Measurements from ENCODE around the gene UBE3C.

DNA sequence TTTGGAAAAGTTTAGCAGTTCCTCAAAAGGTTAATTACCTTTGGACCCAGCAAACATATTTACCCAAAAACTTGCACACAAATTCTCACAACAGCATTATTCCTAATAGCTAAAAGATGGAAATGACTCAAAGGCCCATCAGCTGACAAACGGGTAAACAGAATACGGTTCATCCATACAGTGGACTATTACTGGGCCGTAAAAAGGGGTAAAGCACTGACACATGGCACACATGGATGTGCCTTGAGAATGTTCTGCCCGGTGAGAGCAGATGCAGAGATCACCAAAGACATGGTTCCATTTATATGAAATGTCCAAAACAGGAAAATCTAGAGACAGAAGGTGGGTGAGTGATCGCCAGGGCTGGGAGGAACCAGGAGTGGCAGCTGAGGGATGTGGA, 102.9 kb downstream of the UBE3C start:
- TF ChIP-seq, protein P1, sequence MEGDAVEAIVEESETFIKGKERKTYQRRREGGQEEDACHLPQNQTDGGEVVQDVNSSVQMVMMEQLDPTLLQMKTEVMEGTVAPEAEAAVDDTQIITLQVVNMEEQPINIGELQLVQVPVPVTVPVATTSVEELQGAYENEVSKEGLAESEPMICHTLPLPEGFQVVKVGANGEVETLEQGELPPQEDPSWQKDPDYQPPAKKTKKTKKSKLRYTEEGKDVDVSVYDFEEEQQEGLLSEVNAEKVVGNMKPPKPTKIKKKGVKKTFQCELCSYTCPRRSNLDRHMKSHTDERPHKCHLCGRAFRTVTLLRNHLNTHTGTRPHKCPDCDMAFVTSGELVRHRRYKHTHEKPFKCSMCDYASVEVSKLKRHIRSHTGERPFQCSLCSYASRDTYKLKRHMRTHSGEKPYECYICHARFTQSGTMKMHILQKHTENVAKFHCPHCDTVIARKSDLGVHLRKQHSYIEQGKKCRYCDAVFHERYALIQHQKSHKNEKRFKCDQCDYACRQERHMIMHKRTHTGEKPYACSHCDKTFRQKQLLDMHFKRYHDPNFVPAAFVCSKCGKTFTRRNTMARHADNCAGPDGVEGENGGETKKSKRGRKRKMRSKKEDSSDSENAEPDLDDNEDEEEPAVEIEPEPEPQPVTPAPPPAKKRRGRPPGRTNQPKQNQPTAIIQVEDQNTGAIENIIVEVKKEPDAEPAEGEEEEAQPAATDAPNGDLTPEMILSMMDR (IDR thresholded peaks at IDR 0.05; ENCODE audit: extremely low read depth in 1 of 2, insufficient read depth in 1 of 2, low read depth in 1 of 2, low read length in 2 of 2): no peak
- TF ChIP-seq, protein P2, sequence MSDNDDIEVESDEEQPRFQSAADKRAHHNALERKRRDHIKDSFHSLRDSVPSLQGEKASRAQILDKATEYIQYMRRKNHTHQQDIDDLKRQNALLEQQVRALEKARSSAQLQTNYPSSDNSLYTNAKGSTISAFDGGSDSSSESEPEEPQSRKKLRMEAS (IDR thresholded peaks at IDR 0.05; ENCODE audit: insufficient read depth, insufficient read length): no peak
- TF ChIP-seq POLR2A (IDR thresholded peaks at IDR 0.05; ENCODE audit: low read depth, low read length) (no peak), EZH2 (IDR thresholded peaks at IDR 0.05; ENCODE audit: borderline replicate concordance, low read depth, low read length, severe bottlenecking) (no peak), POLR2AphosphoS5 (IDR thresholded peaks at IDR 0.05; ENCODE audit: insufficient read depth, low read depth, low read length) (no peak), JUN (IDR thresholded peaks at IDR 0.05; ENCODE audit: borderline replicate concordance, insufficient read depth, insufficient read length, low read depth) (no peak), MYC (IDR thresholded peaks at IDR 0.05; ENCODE audit: low read depth, low read length) (no peak)

Measured in endothelial cell of umbilical vein (primary cell).